ENCODE measurements around the gene TEP1. TPM values are rescaled to one million over a fixed set of nuclear protein-coding genes. Genes with fewer than 3 reads are reported as not detected.

Gene TEP1
- 32.8 and 34.5 TPM in 2 replicates for total RNA-seq

GRCh38 chr14:20412876-20413743, at the start of gene TEP1:
TEP1 (minus strand) TSS chr14:20413501; CDS start chr14:20408439, 5,062 bp downstream.

GRCh38 chr14:20461225-20462141, 48.2 kb upstream of the TEP1 start, which contains the start of gene PIP4P1:
PIP4P1 (minus strand) TSS chr14:20461434; CDS start chr14:20461325, 109 bp downstream.

DNA sequence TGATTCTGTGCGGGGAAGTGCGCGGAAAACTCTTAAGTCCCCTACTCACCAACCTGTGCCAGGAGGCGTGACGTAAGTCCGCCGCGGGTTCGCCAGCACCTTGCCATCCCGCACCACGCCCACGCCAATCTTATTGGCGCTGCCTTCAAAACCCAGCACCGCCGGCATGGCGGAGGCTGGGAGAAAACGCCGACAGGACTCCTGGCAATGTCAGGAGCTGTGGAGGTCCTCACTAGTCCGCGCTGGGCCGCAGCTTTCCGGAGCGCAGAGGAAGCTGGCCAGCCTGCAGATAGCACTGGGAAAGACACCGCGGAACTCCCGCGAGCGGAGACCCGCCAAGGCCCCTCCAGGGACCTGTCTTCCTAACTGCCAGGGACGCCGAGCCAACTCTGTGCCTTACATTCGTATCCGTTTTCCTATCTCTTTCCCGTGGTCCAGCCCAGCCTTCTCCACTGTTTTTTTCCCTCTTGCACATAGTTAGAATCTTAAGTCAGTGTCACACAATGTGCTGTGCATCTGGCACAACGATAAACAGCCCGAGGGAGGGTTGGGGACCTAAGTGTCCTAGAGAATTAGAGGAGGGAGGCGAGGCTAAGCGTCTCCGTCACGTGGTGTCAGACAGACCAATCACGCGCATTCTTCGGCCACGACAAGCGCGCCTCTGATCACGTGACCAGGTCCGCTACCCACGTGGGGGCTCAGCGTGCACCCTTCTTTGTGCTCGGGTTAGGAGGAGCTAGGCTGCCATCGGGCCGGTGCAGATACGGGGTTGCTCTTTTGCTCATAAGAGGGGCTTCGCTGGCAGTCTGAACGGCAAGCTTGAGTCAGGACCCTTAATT, 41.4 kb upstream of the TEP1 start, which contains the start of the genes APEX1 and OSGEP:
Gene APEX1, plus strand, starts transcription at position 711 of the 839 bp plus-strand sequence. CDS start 420 bp downstream, outside the sequence.
Gene OSGEP, minus strand, starts transcription at position 297 of the 839 bp plus-strand sequence. Its CDS starts 129 bp downstream, at position 168.

DNA sequence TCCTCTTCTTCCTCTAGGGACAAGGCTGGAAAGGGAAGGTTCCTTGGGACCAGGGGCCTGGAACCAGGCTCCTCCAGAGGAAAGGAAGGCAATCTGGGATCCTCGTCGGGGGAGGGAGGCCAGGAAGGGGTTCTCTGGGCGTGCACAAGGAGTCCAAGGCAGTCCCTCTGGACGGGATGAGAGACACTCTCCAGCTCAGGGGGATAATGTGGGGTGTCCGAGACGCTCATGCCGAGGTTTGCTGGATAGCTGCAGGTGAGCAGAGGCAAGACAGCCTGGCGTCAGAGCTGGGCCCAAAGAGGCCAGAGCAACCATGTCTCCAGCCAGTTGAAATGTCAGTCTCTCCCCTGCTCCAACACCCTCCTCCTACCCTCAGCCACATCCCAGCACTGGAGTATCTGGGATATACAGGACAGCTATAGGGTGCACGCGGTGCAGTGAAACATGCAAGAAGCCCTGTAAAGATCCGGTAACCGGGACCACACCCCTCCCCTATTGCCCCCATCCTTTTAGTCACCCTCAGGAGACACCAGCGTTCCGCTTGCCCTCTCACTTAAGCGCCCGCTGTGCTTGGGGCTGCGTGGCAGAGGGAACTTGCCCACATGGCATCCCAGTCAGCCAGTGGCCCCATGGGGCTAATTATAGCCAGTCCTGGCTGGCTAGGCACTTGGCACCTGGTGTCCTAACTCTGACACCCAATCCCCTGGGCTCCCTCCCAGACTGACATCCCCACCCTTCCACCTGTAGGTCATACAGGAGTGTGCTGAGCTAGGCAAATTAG, 22.5 kb upstream of the TEP1 start, which contains the start of gene KLHL33:
Gene KLHL33, minus strand, starts transcription at position 585 of the 781 bp plus-strand sequence. Its CDS starts 355 bp downstream, at position 230.

GRCh38 chr14:20343092-20343861, 70.0 kb downstream of the TEP1 start, which contains the start of gene PARP2:
PARP2 (plus strand) TSS chr14:20343635; CDS start chr14:20343642, 7 bp downstream.

DNA sequence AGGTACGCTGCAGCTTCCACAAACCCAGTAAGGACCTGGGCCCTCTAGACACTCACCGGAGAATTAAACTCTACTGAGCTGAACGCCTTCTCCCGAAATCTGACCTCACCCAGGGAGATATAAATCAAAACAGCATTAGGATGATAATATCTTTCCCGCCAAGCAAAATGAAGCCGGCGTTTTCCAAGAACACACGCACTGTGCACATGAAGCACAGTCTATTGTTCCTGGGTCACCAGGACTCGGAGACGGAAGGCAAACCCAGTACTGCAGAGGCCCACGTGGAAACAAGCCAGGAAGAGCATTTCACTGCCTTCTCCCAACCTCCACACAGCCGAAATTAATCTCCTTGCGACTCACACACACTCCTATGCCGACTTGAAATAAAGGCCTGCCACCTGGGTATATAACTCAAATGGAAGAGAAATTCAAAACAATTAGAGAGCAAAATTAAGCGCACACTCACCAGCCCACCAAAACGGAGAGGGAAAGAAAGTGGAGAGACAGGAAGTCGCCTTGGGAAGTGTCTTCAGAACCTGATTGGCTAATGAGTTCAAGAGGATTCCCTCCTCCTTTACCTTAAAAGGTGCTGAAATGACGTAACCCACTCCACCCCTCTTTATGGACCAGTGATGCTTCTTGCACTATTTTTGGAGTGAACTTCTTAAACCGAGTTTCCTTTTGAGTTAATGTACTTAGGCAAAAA, 80.4 kb downstream of the TEP1 start, which contains the start of gene CCNB1IP1:
Gene CCNB1IP1, minus strand, starts transcription at position 492 of the 706 bp plus-strand sequence. CDS start 16,756 bp downstream, outside the sequence.

Small RNA genes within 50 kb of the gene (small RNA-seq; reads per million reads assigned to genes)
- gene RNA5SP382 (2.2 reads per million, percentile 50 among the genes with 10 or more reads in this experiment), gene SNORA79B (11.7 reads per million, percentile 92 among the genes with 10 or more reads in this experiment), gene SNORD126 (196 reads per million, percentile 99 among the genes with 10 or more reads in this experiment)

Other genes with a start within 250 kb of the TEP1 start
- gene OR11G2, start 222.6 kb downstream of the TEP1 start, total RNA-seq: not detected in 2 replicates
- gene OR11H6, start 189.8 kb downstream of the TEP1 start, total RNA-seq: not detected in 2 replicates
- gene OR11H7, start 184.5 kb downstream of the TEP1 start, total RNA-seq: not detected in 2 replicates
- not detected in 2 replicates for gene OR11H4, start 174.2 kb downstream of the TEP1 start, total RNA-seq
- 15.3 and 20.5 TPM in 2 replicates for gene TTC5, start 107.5 kb downstream of the TEP1 start, total RNA-seq
- 48.2 and 48.5 TPM in 2 replicates for gene CCNB1IP1, start 80.2 kb downstream of the TEP1 start, total RNA-seq
- 4.6 and 7.6 TPM in 2 replicates for gene PARP2, start 69.9 kb downstream of the TEP1 start, total RNA-seq
- 0.32 and 0.49 TPM in 2 replicates for gene KLHL33, start 22.7 kb upstream of the TEP1 start, total RNA-seq
- gene OSGEP, start 41.3 kb upstream of the TEP1 start, total RNA-seq: 36.8 and 41.7 TPM in 2 replicates
- gene APEX1, start 41.7 kb upstream of the TEP1 start, total RNA-seq: 81.6 and 91.2 TPM in 2 replicates
- gene PIP4P1, start 47.9 kb upstream of the TEP1 start, total RNA-seq: 31.6 and 35.6 TPM in 2 replicates
- gene PNP, start 55.9 kb upstream of the TEP1 start, total RNA-seq: 9.9 and 13.4 TPM in 2 replicates
- not detected in 2 replicates for gene RNASE10, start 92.0 kb upstream of the TEP1 start, total RNA-seq
- gene RNASE9, start 147.5 kb upstream of the TEP1 start, total RNA-seq: not detected in 2 replicates
- gene RNASE11, start 174.5 kb upstream of the TEP1 start, total RNA-seq: not detected in 2 replicates
- not detected in 2 replicates for gene RNASE12, start 177.9 kb upstream of the TEP1 start, total RNA-seq
- not detected in 2 replicates for gene OR6S1, start 228.2 kb upstream of the TEP1 start, total RNA-seq

Data from hair follicle dermal papilla cell (primary cell).